ENCODE measurements around the gene OBP2A. TPM values are rescaled to one million over a fixed set of nuclear protein-coding genes. Genes with fewer than 3 reads are reported as not detected.

Gene OBP2A
- total and polyA plus RNA-seq, 4 donors: 0.07 TPM; not detected in 3

DNA sequence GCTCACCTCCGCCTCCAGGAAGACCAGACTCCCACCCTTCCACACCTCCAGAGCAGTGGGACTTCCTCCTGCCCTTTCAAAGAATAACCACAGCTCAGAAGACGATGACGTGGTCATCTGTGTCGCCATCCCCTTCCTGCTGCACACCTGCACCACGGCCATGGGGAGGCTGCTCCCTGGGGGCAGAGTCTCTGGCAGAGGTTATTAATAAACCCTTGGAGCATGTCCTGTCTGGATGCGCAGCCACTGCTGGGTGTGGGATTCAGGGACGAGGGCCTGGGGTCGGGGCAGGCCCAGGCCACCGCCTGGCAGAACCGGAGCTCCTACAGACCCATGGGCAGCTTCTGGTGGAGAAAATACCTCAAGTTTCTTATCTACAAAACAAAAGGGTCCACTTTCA, 20.6 kb downstream of the OBP2A start:
- Histone ChIP-seq H3K9me3 (ENCODE audit: control insufficient read depth in 4 of 4, insufficient read depth in 3 of 4, low read length in 3 of 4) (peaks cover 0 to 7% (median 3%) of the 10 kb centered on the region in 4 donors), H3K27ac (ENCODE audit: low read depth in 1 of 2, low read length in 1 of 2) (no peak overlapping the region), H3K27me3 (ENCODE audit: control insufficient read depth in 3 of 3, insufficient read depth in 3 of 3, low read length in 2 of 3) (no peaks in the 10 kb centered on the region), H3K9ac (ENCODE audit: insufficient read depth in 1 of 2, low read length in 2 of 2) (no peak overlapping the region), H3K4me3 (no peak overlapping the region), H3K4me1 (ENCODE audit: control insufficient read depth in 5 of 5, insufficient read depth in 5 of 5, low read length in 5 of 5) (no peaks in the 10 kb centered on the region), H3K36me3 (ENCODE audit: control insufficient read depth in 4 of 4, insufficient read depth in 4 of 4, low read length in 4 of 4) (no peaks in the 10 kb centered on the region)
- DNase-seq: no peak
- TF ChIP-seq, protein P1, sequence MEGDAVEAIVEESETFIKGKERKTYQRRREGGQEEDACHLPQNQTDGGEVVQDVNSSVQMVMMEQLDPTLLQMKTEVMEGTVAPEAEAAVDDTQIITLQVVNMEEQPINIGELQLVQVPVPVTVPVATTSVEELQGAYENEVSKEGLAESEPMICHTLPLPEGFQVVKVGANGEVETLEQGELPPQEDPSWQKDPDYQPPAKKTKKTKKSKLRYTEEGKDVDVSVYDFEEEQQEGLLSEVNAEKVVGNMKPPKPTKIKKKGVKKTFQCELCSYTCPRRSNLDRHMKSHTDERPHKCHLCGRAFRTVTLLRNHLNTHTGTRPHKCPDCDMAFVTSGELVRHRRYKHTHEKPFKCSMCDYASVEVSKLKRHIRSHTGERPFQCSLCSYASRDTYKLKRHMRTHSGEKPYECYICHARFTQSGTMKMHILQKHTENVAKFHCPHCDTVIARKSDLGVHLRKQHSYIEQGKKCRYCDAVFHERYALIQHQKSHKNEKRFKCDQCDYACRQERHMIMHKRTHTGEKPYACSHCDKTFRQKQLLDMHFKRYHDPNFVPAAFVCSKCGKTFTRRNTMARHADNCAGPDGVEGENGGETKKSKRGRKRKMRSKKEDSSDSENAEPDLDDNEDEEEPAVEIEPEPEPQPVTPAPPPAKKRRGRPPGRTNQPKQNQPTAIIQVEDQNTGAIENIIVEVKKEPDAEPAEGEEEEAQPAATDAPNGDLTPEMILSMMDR (IDR thresholded peaks at IDR 0.05; ENCODE audit: control extremely low read depth, extremely low read depth): no peak
- WGBS, 2 donors: 64 to 65% methylated on average over 10 of the region's 10 CpGs
- no peak for ATAC-seq (ENCODE audit: insufficient read depth, low FRiP score)

DNA sequence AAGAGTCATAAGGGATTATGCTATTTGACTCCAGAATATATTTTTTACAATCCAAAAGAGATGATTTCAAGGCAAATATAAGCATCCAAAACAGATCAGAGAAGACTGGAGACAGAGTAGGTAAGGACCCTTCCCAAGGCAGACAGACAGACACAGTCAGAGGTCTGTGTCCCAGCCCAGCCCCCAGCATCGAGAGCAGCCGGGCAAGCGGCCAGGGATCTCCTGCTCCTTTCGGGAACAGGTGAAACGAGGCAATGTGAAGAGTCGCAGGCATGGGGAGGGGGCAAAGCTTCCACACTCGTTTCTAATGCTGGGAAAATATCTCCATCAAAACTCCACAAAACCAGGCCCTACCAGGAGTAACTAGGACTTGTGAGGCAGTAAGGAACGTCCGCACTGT, 21.4 kb downstream of the OBP2A start:
- Histone ChIP-seq H3K9me3 (ENCODE audit: control insufficient read depth in 4 of 4, insufficient read depth in 3 of 4, low read length in 3 of 4) (peaks cover 0 to 4% (median 3%) of the 10 kb centered on the region in 4 donors), H3K27me3 (ENCODE audit: control insufficient read depth in 3 of 3, insufficient read depth in 3 of 3, low read length in 2 of 3) (no peaks in the 10 kb centered on the region), H3K27ac (ENCODE audit: low read depth in 1 of 2, low read length in 1 of 2) (no peak overlapping the region), H3K36me3 (ENCODE audit: control insufficient read depth in 4 of 4, insufficient read depth in 4 of 4, low read length in 4 of 4) (no peaks in the 10 kb centered on the region), H3K4me3 (no peak overlapping the region), H3K9ac (ENCODE audit: insufficient read depth in 1 of 2, low read length in 2 of 2) (no peak overlapping the region), H3K4me1 (ENCODE audit: control insufficient read depth in 5 of 5, insufficient read depth in 5 of 5, low read length in 5 of 5) (no peaks in the 10 kb centered on the region)
- DNase-seq (no peak), ATAC-seq (ENCODE audit: insufficient read depth, low FRiP score) (no peak)
- WGBS, 2 donors: 57 to 66% methylated on average over 9 of the region's 9 CpGs
- TF ChIP-seq, protein P1 (IDR thresholded peaks at IDR 0.05; ENCODE audit: control extremely low read depth, extremely low read depth): no peak

DNA sequence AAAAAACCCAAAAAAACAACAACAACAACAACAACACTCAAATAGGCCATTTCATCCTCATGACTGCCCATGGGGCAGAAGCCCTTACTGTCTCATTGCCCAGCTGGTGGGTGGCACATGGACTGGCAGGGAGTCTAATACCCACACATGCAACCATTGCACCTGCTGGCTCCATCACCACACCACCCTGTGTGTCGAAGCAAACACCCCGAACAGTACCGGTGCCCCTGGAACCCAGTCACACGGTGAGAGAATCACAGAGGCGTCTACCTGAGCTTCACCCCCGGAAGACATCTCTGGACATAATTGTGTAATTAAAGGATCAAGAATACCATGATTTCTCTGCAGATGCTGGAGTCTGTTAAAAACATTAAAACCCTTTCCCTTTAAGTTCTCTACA, 22.1 kb downstream of the OBP2A start:
- Histone ChIP-seq H3K27ac (ENCODE audit: low read depth in 1 of 2, low read length in 1 of 2) (no peak overlapping the region), H3K36me3 (ENCODE audit: control insufficient read depth in 4 of 4, insufficient read depth in 4 of 4, low read length in 4 of 4) (no peaks in the 10 kb centered on the region), H3K27me3 (ENCODE audit: control insufficient read depth in 3 of 3, insufficient read depth in 3 of 3, low read length in 2 of 3) (no peaks in the 10 kb centered on the region), H3K4me1 (ENCODE audit: control insufficient read depth in 5 of 5, insufficient read depth in 5 of 5, low read length in 5 of 5) (no peaks in the 10 kb centered on the region), H3K9ac (ENCODE audit: insufficient read depth in 1 of 2, low read length in 2 of 2) (no peak overlapping the region), H3K4me3 (no peak overlapping the region), H3K9me3 (ENCODE audit: control insufficient read depth in 4 of 4, insufficient read depth in 3 of 4, low read length in 3 of 4) (peaks cover 0 to 4% (median 3%) of the 10 kb centered on the region in 4 donors)
- TF ChIP-seq, protein P1 (IDR thresholded peaks at IDR 0.05; ENCODE audit: control extremely low read depth, extremely low read depth): no peak
- 90 to 96% methylated on average over 6 of the region's 6 CpGs for WGBS, 2 donors
- ATAC-seq (ENCODE audit: insufficient read depth, low FRiP score) (no peak), DNase-seq (no peak)

DNA sequence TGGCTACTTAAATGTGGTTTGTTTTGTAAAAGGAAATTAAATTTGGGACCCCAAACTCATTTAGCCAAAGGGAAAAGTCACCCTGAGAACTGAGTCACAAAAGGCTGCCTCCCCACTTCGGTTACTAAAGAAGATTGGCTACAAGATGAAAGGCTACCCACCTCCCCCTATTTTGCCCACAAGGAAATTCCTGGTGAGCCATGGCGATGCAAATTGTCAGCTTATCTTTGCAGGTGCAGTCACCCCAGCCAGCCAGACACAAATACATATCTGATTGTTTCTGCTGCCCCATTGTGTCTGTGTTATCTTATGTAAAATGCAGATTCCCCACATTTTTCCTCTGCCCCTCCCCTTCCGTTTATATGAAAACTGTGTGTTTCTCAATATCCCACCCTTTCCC, 24.5 kb downstream of the OBP2A start:
- ATAC-seq (ENCODE audit: insufficient read depth, low FRiP score): no peak
- Histone ChIP-seq H3K9me3 (ENCODE audit: control insufficient read depth in 4 of 4, insufficient read depth in 3 of 4, low read length in 3 of 4) (peaks cover 0 to 5% (median 3%) of the 10 kb centered on the region in 4 donors), H3K9ac (ENCODE audit: insufficient read depth in 1 of 2, low read length in 2 of 2) (no peak overlapping the region), H3K27ac (ENCODE audit: low read depth in 1 of 2, low read length in 1 of 2) (no peak overlapping the region), H3K27me3 (ENCODE audit: control insufficient read depth in 3 of 3, insufficient read depth in 3 of 3, low read length in 2 of 3) (no peaks in the 10 kb centered on the region), H3K4me1 (ENCODE audit: control insufficient read depth in 5 of 5, insufficient read depth in 5 of 5, low read length in 5 of 5) (no peaks in the 10 kb centered on the region), H3K36me3 (ENCODE audit: control insufficient read depth in 4 of 4, insufficient read depth in 4 of 4, low read length in 4 of 4) (no peaks in the 10 kb centered on the region), H3K4me3 (no peak overlapping the region)
- WGBS, 2 donors: 39 to 47% methylated on average over 3 of the region's 3 CpGs
- TF ChIP-seq, protein P1 (IDR thresholded peaks at IDR 0.05; ENCODE audit: control extremely low read depth, extremely low read depth): no peak
- DNase-seq: no peak
